NAMALWA (cell line): ENCODE data around the gene NPY4R2.
"Not testable (repeated sequence)": the region's sequence is repeated elsewhere in the genome, so short reads cannot be mapped to it uniquely, and the experiment has no call there.

Source experiments
- DNase-seq: peaks from one replicate; pipeline ENCODE4 v3.0.0-alpha.2; 2015; ENCODE audit warnings: low spot score

Gene NPY4R2

GRCh38 chr10:47933462-47933861 lies 15.0 kb downstream of the NPY4R2 start:
- DNase-seq: not testable (repeated sequence)

- not testable (repeated sequence) for DNase-seq
These were observed 18.3 kb downstream of the NPY4R2 start for GRCh38 chr10:47936772-47937228.

- not testable (repeated sequence) for DNase-seq
These were observed 19.2 kb downstream of the NPY4R2 start for GRCh38 chr10:47937634-47938033.

- not testable (repeated sequence) for DNase-seq
These were observed 22.4 kb downstream of the NPY4R2 start for GRCh38 chr10:47940821-47941220.

GRCh38 chr10:47941379-47941778 lies 22.9 kb downstream of the NPY4R2 start:
- DNase-seq: not testable (repeated sequence)

GRCh38 chr10:47942351-47943019 lies 24.0 kb downstream of the NPY4R2 start:
- DNase-seq: not testable (repeated sequence)

GRCh38 chr10:47943328-47943727 lies 24.9 kb downstream of the NPY4R2 start:
- not testable (repeated sequence) for DNase-seq

GRCh38 chr10:47947424-47947823 lies 29.0 kb downstream of the NPY4R2 start:
- not testable (repeated sequence) for DNase-seq

- DNase-seq: not testable (repeated sequence)
These were observed 38.7 kb downstream of the NPY4R2 start for GRCh38 chr10:47957158-47957557.

GRCh38 chr10:47959677-47960076 lies 41.2 kb downstream of the NPY4R2 start:
- not testable (repeated sequence) for DNase-seq

GRCh38 chr10:47960699-47961098 lies 42.2 kb downstream of the NPY4R2 start:
- not testable (repeated sequence) for DNase-seq

- DNase-seq: not testable (repeated sequence)
These were observed 44.3 kb downstream of the NPY4R2 start for GRCh38 chr10:47962785-47963184.

- not testable (repeated sequence) for DNase-seq
These were observed 46.0 kb downstream of the NPY4R2 start for GRCh38 chr10:47964280-47965063.

- not testable (repeated sequence) for DNase-seq
These were observed 50.5 kb downstream of the NPY4R2 start for GRCh38 chr10:47968988-47969387.

- DNase-seq: not testable (repeated sequence)
These were observed 51.6 kb downstream of the NPY4R2 start for GRCh38 chr10:47970047-47970446.

GRCh38 chr10:47971598-47971997 lies 53.1 kb downstream of the NPY4R2 start:
- DNase-seq: not testable (repeated sequence)

GRCh38 chr10:47972077-47972476 lies 53.6 kb downstream of the NPY4R2 start:
- DNase-seq: not testable (repeated sequence)
